ENCODE measurements around the gene MIX23.
A peak's percentile ranks its signal among the peaks of the same experiment; 100 is the strongest.
"Not testable (repeated sequence)": the region's sequence is repeated elsewhere in the genome, so short reads cannot be mapped to it uniquely, and the experiment has no call there.

MIX23 gene

DNA sequence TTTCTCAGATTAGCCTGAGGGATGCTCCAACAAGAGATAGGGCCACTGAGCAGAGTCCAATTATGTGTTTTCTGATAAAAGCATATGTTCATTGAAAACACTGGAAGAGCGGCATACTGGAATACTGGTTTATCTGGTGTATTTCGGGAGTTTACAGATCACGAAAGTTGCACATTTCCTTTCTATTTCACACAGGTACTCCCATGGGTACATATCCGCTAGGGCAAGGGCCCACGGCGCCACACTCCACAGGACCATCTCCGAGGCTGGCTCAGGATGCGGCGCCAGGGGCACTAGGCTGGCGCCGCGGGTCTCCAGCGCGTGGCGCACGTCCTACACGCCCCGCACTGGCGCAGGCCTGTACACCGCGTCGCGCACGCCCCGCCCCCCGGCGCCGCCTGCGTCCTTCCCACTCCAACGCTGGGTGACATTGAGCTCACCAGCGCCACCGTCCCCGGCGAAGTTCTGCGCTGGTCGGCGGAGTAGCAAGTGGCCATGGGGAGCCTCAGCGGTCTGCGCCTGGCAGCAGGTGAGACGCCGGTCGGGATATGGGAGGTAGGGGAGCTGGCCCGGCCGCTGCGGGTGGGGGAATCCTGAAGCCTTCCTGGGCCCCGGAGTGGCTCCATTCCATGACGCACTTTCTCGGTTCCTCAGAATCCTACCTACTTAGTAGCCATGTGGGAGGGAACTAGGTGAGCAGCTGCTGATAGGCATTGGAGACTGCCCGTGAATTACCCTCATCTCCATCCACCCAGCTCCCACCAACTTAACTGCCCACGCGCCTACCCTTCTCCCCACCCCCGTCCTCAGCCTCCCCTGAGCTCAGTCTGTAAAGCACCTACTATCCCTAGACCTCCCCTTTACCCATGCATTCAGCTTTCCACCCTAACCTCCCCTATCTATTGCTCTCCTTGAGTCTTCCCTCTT is 1.0 kb upstream of the MIX23 start, which contains the start of gene FAM162A:
Gene FAM162A, plus strand, starts transcription at position 412 of the 927 bp plus-strand sequence. Its CDS starts 84 bp downstream, at position 496.
- Mint-ChIP-seq H3K27me3 (no peaks in the 10 kb centered on the region), H3K36me3 (ENCODE audit: low read depth) (peaks cover 29% of the 10 kb centered on the region), H3K27ac (peak within 1 kb of the TSS; percentile 94), H3K4me3 (peak within 1 kb of the TSS; percentile 92), H3K9me3 (no peaks in the 10 kb centered on the region), H3K4me1 (ENCODE audit: low read depth) (peaks cover 38% of the 10 kb centered on the region)
- intact Hi-C loops (cut with micrococcal nuclease) = loop anchor here (5.0 to 10.0 kb wide), 3 partner anchors 33 to 291 kb away; partner anchors contain the start of genes KPNA1 and WDR5B

DNA sequence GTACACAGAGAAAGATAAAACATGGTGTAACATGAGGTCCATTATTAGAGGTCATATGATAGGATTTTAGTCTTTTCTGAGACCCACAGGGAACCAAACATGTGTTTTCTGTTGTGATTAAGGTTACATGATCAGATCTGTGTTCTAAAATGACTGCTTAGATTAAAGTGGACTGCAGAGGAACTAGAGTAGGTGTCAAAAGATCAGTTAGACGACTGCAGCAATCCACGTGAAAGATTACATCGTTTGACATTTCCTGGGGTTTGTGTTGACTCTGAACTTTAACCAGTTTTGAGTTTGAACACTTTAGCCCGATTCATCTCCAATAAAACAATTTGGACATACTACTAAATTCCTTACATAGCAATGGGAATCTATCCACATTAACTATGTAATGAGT is 5.1 kb downstream of the MIX23 start:
- Mint-ChIP-seq H3K36me3 (ENCODE audit: low read depth) (peaks cover 23% of the 10 kb centered on the region), H3K27me3 (no peaks in the 10 kb centered on the region), H3K27ac (no peak overlapping the region), H3K4me3 (no peak overlapping the region), H3K9me3 (no peaks in the 10 kb centered on the region), H3K4me1 (ENCODE audit: low read depth) (peaks cover 16% of the 10 kb centered on the region)
- intact Hi-C loops (cut with micrococcal nuclease) = no loop called here

DNA sequence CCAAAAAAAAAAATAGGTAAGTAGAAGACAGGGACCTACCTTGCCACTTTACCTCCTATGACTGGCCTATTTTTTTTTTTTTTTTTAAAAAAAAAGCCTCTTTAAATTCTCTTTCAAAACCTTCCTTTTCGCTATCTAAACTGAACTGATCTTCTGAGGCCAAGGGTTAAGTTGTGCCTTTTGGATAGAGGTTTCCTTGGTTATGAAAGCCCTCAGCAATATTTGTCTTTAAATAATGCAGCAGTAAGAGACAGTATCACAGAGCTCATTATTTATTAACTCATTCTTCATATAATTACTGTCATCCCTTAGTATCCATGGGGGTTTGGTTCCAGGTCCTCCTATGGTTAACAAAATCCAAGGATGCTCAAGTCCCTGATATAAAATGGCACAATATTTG is 9.0 kb downstream of the MIX23 start:
- no peak overlapping the region for H3K27ac Mint-ChIP-seq
- H3K27me3 Mint-ChIP-seq = no peaks in the 10 kb centered on the region
- H3K4me3 Mint-ChIP-seq = no peak overlapping the region
- peaks cover 41% of the 10 kb centered on the region for H3K36me3 Mint-ChIP-seq (ENCODE audit: low read depth)
- intact Hi-C loops (cut with micrococcal nuclease) = no loop called here
- H3K9me3 Mint-ChIP-seq = no peaks in the 10 kb centered on the region
- peaks cover 10% of the 10 kb centered on the region for H3K4me1 Mint-ChIP-seq (ENCODE audit: low read depth)

DNA sequence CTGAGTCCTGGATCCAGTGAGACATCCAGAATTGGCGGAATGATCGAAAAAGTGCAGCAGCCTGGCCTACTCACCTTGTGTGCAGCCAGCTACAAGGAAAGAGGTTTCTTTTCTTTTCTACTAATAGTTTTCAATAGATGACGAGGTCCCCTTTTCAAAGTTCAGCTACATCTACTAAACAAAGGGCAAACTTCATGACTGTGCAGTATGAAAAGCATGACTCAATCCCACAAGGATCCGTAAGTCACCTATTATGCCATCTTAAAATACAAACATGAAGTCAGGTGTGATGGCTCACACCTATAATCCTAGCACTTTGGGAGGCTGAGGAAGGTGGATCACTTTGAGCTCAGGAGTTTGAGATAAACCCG is 16.7 kb downstream of the MIX23 start:
- H3K4me3 Mint-ChIP-seq = no peak overlapping the region
- no peaks in the 10 kb centered on the region for H3K9me3 Mint-ChIP-seq
- intact Hi-C loops (cut with micrococcal nuclease) = no loop called here
- H3K27ac Mint-ChIP-seq = no peak overlapping the region
- H3K36me3 Mint-ChIP-seq (ENCODE audit: low read depth) = peaks cover 79% of the 10 kb centered on the region
- H3K4me1 Mint-ChIP-seq (ENCODE audit: low read depth) = peaks cover 5% of the 10 kb centered on the region
- H3K27me3 Mint-ChIP-seq = no peaks in the 10 kb centered on the region

DNA sequence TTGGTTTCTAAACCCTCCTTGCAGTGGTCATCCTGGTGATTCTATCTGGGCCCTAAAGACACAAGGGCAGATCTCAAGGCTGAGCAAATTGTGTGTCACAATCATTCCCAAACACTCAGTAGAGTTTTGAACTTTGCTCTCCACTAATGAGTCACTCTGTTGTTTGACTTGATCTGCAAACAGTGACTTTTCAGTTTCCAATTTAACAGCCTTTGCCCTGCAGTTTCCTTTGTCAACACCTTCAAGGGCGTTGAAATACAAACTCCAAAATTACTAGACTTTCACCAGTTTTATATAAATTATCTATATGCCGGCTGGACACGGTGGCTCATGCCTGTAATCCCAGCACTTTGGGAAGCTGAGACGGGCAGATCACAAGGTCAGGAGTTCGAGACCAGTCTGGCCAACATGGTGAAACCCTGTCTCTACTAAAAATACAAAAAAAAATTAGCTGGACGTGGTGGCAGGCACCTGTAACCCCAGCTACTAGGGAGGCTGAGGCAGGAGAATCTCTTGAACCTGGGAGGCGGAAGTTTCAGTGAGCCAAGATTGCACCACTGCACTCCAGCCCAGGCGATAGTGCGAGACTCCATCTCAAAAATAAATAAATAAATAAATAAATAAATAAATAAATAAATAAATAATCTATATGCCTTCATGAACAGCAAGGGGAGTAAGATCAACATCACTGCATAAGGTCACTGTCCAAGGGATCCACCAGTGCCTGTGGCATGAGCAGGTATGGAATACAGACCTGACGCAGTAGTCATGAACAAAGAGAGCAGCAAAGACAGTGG is 17.3 kb downstream of the MIX23 start:
- intact Hi-C loops (cut with micrococcal nuclease); H3K27me3 Mint-ChIP-seq; H3K4me3 Mint-ChIP-seq; H3K9me3 Mint-ChIP-seq; H3K4me1 Mint-ChIP-seq (ENCODE audit: low read depth); H3K27ac Mint-ChIP-seq: not testable (repeated sequence)
- H3K36me3 Mint-ChIP-seq (ENCODE audit: low read depth) = peaks cover 74% of the 10 kb centered on the region

DNA sequence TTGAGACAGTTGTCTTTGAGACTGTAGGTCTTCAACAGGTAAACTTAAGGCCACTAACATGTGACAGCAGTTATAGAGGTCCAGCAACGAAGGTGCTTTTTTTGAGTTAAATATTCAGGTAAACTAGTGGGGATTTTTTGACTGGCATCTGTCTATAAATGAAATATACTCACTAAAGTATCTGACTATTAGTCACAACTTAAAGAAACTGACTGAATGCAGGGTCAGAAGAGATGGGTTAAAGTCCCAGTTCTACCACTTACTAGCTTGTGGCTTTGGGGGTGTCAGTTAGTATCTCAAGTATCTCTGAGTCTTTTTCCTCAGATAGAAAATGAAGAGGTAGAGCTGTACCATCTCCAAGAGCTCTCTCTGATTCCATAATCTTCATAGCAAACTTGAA is 18.0 kb downstream of the MIX23 start:
- Mint-ChIP-seq H3K4me3 (no peak overlapping the region), H3K27ac (no peak overlapping the region), H3K27me3 (no peaks in the 10 kb centered on the region), H3K36me3 (ENCODE audit: low read depth) (peaks cover 70% of the 10 kb centered on the region), H3K9me3 (no peaks in the 10 kb centered on the region), H3K4me1 (ENCODE audit: low read depth) (no peaks in the 10 kb centered on the region)
- intact Hi-C loops (cut with micrococcal nuclease) = no loop called here

DNA sequence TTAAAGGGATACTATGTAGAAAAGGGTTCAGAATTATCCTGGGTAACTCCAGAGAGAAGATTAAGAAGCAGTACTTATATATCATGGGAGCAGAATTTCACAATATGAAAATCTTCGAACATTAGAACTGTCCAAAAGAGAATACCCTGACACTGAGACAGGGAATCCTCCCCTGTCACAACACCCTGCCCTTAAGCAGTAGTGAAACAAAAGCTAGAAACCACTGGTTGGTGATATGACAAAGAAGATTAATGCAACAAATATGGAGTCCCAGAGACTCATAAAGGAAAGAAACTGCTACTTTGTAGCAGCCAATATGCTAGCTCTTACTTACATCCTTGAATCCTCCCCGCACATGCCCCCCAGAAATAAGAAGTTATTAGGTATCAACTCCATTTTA is 18.5 kb downstream of the MIX23 start:
- Mint-ChIP-seq H3K27ac (no peak overlapping the region), H3K27me3 (no peaks in the 10 kb centered on the region), H3K4me1 (ENCODE audit: low read depth) (no peaks in the 10 kb centered on the region), H3K9me3 (no peaks in the 10 kb centered on the region), H3K4me3 (no peak overlapping the region), H3K36me3 (ENCODE audit: low read depth) (peaks cover 66% of the 10 kb centered on the region)
- intact Hi-C loops (cut with micrococcal nuclease) = no loop called here

DNA sequence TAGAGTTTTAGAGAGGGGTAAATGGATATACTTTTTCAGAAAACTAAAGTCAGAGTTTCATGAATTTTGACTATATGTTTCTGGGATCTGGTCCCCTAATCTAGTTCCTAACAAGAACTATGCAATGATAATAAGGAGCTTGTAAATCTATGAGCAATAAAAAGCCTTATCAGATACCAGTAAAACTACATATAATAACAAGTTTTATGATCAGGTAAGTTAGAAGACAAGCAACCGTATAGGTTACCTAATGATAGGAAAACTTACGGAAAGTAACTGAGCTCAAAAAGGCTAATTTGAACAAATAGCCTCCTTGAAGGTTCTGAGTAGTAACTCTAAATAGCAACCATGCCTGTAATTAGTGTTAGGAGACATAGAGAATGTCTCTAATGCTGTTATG is 21.0 kb downstream of the MIX23 start:
- peaks cover 56% of the 10 kb centered on the region for H3K36me3 Mint-ChIP-seq (ENCODE audit: low read depth)

DNA sequence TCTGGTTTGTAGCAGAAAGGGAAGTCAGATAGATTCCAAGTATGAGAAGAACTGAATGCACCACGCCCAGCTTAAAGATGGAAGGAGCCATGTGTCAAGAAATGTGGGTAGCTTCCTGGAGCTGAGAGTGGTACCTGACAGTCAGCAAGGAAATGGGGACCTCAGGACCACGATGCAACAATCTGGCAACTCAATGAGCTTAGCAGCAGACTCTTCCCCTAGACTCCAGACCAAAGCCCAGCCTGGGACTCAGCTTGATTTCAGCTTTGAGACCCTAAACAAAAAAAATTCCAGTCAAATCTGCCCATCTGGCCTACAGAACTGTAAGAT is 24.4 kb downstream of the MIX23 start:
- no peaks in the 10 kb centered on the region for H3K27me3 Mint-ChIP-seq
- H3K4me1 Mint-ChIP-seq (ENCODE audit: low read depth) = peaks cover 25% of the 10 kb centered on the region
- H3K36me3 Mint-ChIP-seq (ENCODE audit: low read depth) = peaks cover 25% of the 10 kb centered on the region
- no peak overlapping the region for H3K4me3 Mint-ChIP-seq
- no peak overlapping the region for H3K27ac Mint-ChIP-seq
- no peaks in the 10 kb centered on the region for H3K9me3 Mint-ChIP-seq
- intact Hi-C loops (cut with micrococcal nuclease) = no loop called here

More for the DNA sequence above, 21.0 kb downstream of the MIX23 start:
- Mint-ChIP-seq H3K9me3 (no peaks in the 10 kb centered on the region), H3K27me3 (no peaks in the 10 kb centered on the region), H3K27ac (no peak overlapping the region), H3K4me1 (ENCODE audit: low read depth) (peaks cover 9% of the 10 kb centered on the region), H3K4me3 (no peak overlapping the region)
- intact Hi-C loops (cut with micrococcal nuclease) = no loop called here

DNA sequence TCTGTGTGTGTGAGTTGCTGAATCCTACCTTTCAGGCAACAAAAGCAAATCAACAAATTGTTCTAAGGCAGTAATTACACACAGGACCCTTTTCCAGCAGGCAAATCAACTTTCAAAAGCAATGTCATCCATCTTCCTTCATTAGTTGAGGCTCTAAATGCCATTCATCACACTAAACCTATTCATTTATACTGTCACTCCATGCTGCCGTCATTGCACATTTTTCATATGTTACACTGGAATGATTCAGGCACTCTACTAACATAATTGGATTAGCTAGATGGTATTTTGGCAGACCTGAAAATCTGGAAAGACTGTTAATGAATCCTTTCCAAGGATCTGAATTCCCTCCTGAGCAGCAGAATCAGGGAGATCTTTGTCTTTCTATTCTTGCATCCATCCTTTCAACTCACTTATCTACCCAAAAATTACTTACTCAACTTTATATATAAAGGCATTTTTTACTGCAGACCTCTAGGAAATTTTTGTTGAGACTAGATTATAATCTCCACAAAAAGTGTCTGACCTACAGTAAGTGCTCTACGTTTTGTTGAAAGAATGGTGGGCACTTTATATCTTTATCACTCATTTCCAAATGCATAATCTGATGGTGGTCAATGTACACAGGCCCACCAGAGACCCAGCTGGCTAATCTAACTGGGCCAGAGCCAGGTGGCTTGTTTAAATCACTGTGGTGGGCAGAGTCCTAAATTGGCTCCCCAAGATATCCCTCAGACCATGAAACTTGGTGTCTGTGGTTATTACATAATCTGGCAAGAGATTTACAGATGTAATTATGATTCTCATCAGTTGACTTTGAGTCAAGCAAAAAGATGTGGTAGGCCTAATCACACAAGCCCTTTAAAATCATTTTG is 25.0 kb downstream of the MIX23 start:
- intact Hi-C loops (cut with micrococcal nuclease) = no loop called here
- H3K4me1 Mint-ChIP-seq (ENCODE audit: low read depth) = peaks cover 25% of the 10 kb centered on the region
- H3K9me3 Mint-ChIP-seq = no peaks in the 10 kb centered on the region
- H3K27me3 Mint-ChIP-seq = no peaks in the 10 kb centered on the region
- no peak overlapping the region for H3K4me3 Mint-ChIP-seq
- peaks cover 19% of the 10 kb centered on the region for H3K36me3 Mint-ChIP-seq (ENCODE audit: low read depth)
- H3K27ac Mint-ChIP-seq = no peak overlapping the region

DNA sequence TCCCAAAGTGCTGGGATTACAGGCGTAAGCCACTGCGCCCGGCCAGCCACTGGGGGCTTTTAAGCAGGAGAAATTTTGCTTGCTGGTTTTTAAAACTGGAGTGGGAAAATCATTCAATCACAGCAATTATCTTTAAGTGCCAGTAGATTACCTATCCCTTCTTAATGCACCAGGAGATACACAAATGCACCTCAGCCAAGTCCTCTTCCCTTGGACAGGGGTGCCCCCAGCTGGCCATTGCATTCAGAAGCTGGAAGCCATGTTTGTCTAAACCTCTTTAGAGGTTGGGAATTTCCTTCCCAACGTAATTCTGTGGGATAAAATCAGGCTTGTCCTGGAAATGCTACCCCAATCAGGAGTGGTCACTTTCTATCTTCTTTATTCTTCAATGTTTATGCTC is 26.6 kb downstream of the MIX23 start:
- Mint-ChIP-seq H3K4me3 (no peak overlapping the region), H3K27ac (no peak overlapping the region), H3K36me3 (ENCODE audit: low read depth) (peaks cover 10% of the 10 kb centered on the region), H3K4me1 (ENCODE audit: low read depth) (peaks cover 25% of the 10 kb centered on the region), H3K27me3 (no peaks in the 10 kb centered on the region), H3K9me3 (no peaks in the 10 kb centered on the region)
- intact Hi-C loops (cut with micrococcal nuclease) = no loop called here

DNA sequence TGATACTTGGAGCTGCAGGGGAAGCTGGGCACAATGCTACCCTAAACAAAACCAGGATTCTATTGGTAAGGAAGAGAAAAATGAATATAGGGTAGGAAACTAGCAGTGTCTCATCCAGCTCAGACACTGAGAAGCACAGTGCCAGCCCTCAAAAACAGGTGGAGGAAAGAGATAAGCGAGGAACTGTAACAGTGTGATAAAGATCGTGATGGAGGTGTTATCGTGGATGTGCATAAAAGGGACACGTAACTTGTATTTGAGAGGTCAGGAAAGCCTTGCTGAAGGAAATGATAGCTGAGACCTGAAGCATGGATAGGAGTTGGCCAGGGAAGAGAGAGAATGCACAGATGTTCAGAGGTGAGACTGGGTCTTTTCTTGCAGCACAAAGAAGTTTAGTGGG is 27.4 kb downstream of the MIX23 start:
- Mint-ChIP-seq H3K27me3 (no peaks in the 10 kb centered on the region), H3K4me1 (ENCODE audit: low read depth) (peaks cover 25% of the 10 kb centered on the region), H3K9me3 (no peaks in the 10 kb centered on the region), H3K4me3 (no peak overlapping the region), H3K27ac (no peak overlapping the region), H3K36me3 (ENCODE audit: low read depth) (peaks cover 10% of the 10 kb centered on the region)
- intact Hi-C loops (cut with micrococcal nuclease) = no loop called here

DNA sequence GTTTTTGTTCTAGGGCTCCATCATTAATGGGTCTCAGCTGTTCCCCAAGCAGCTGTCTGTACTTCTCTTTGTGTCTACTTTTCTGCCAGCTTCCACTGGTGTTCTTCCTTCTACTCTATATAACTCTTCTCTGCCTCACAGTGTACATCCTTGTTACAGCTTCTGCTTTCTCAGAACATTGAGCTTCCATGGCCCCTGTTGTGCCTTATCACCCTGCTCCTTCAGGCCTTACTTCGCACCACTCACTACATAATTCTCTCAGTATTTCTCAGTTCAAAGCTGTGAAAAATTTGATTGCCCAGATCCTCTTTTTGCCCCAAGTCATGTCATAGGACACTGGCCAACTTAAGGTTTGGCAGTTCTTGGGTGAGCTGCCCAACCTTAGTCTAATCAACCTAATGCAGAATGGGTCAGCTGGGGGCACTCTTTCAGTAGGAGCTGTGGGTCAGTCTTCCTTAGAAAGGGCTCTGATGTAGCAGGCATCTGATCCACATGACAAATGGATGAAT is 29.1 kb downstream of the MIX23 start:
- H3K27me3 Mint-ChIP-seq = no peaks in the 10 kb centered on the region
- H3K4me1 Mint-ChIP-seq (ENCODE audit: low read depth) = peaks cover 25% of the 10 kb centered on the region
- no peak overlapping the region for H3K4me3 Mint-ChIP-seq
- H3K36me3 Mint-ChIP-seq (ENCODE audit: low read depth) = peaks cover 9% of the 10 kb centered on the region
- intact Hi-C loops (cut with micrococcal nuclease) = no loop called here
- H3K27ac Mint-ChIP-seq = no peak overlapping the region
- H3K9me3 Mint-ChIP-seq = no peaks in the 10 kb centered on the region

Measured in dendritic cell treated with granulocyte-macrophage colony-stimulating factor and Interleukin-4, amounts not matched to agents 40 ng/mL and 50 ng/mL, for 4 days (primary cell).